ENCODE data around the gene EFTUD2. TPM values are rescaled to one million over a fixed set of nuclear protein-coding genes. Genes with fewer than 3 reads are reported as not detected.

EFTUD2 gene
- total and polyA plus RNA-seq, 2 donors, result 44.0 to 65.8 TPM

DNA sequence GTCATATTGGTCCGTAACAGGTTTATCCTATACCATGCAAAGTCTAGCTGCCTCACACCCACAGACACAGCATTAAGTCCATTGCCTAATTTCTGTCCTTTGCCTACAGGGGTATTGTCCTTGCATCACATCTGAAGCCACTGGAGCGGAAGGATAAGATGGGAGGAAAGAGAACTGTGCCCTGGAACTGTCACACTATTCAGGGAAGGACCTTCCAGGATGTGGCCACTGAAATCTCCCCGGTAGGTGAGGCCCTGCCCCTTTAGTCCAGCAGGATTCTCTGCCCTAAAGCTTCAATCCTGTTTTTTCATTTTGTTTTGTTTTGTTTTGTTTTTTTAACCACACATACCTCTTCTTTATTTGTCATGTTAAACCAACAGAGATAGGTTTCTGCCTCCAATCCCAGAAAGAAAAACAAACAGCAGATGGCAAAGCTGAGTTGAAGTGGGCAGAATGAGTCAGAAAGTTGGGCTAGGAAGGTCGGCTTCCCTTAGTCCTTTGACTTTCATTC lies 2.2 kb upstream of the EFTUD2 start:
- H3K4me3 ChIP-seq (ENCODE audit: low read length in 2 of 2), result no peak overlapping the region
- DNase-seq (ENCODE audit: low read depth in 6 of 9, low spot score in 9 of 9), result no peak
- H3K9me3 ChIP-seq (ENCODE audit: control insufficient read depth in 2 of 2, insufficient read depth in 1 of 2, low read length in 1 of 2), result no peaks in the 10 kb centered on the region
- no peaks in the 10 kb centered on the region for H3K36me3 ChIP-seq (ENCODE audit: control insufficient read depth in 2 of 2, insufficient read depth in 2 of 2, low read length in 1 of 2)
- 97% methylated on average over 4 of the region's 4 CpGs for WGBS
- peaks cover 0 to 29% of the 10 kb centered on the region in 2 donors for H3K27me3 ChIP-seq (ENCODE audit: control insufficient read depth in 2 of 2, insufficient read depth in 1 of 2, low read length in 1 of 2)
- H3K4me1 ChIP-seq (ENCODE audit: control insufficient read depth in 2 of 2, insufficient read depth in 2 of 2, low read length in 2 of 2), result peaks cover 7 to 11% of the 10 kb centered on the region in 2 donors
- H3K27ac ChIP-seq (ENCODE audit: low read depth in 1 of 2, low read length in 1 of 2), result no peak overlapping the region

- no peaks in the 10 kb centered on the region for H3K9me3 ChIP-seq (ENCODE audit: control insufficient read depth in 2 of 2, insufficient read depth in 1 of 2, low read length in 1 of 2)
- DNase-seq (ENCODE audit: low read depth in 6 of 9, low spot score in 9 of 9), result no peak
- H3K4me3 ChIP-seq (ENCODE audit: low read length in 2 of 2), result no peak overlapping the region
- 75% methylated on average over 3 of the region's 3 CpGs for WGBS
- no peak overlapping the region for H3K27ac ChIP-seq (ENCODE audit: low read depth in 1 of 2, low read length in 1 of 2)
- H3K27me3 ChIP-seq (ENCODE audit: control insufficient read depth in 2 of 2, insufficient read depth in 1 of 2, low read length in 1 of 2), result peaks cover 0 to 26% of the 10 kb centered on the region in 2 donors
- H3K4me1 ChIP-seq (ENCODE audit: control insufficient read depth in 2 of 2, insufficient read depth in 2 of 2, low read length in 2 of 2), result peaks cover 7 to 11% of the 10 kb centered on the region in 2 donors
- no peaks in the 10 kb centered on the region for H3K36me3 ChIP-seq (ENCODE audit: control insufficient read depth in 2 of 2, insufficient read depth in 2 of 2, low read length in 1 of 2)
Measured at GRCh38 chr17:44900894-44901293, 1.6 kb upstream of the EFTUD2 start.

GRCh38 chr17:44898768-44899073 lies 524 bp downstream of the EFTUD2 start:
- Histone ChIP-seq H3K36me3 (ENCODE audit: control insufficient read depth in 2 of 2, insufficient read depth in 2 of 2, low read length in 1 of 2) (peaks cover 4 to 10% of the 10 kb centered on the region in 2 donors), H3K4me1 (ENCODE audit: control insufficient read depth in 2 of 2, insufficient read depth in 2 of 2, low read length in 2 of 2) (peaks cover 7 to 11% of the 10 kb centered on the region in 2 donors), H3K27me3 (ENCODE audit: control insufficient read depth in 2 of 2, insufficient read depth in 1 of 2, low read length in 1 of 2) (peaks cover 0 to 21% of the 10 kb centered on the region in 2 donors), H3K4me3 (ENCODE audit: low read length in 2 of 2) (peak overlapping the region; percentile 60 to 63), H3K27ac (ENCODE audit: low read depth in 1 of 2, low read length in 1 of 2) (peak overlapping the region; percentile 87 to 96), H3K9me3 (ENCODE audit: control insufficient read depth in 2 of 2, insufficient read depth in 1 of 2, low read length in 1 of 2) (no peaks in the 10 kb centered on the region)
- DNase-seq (ENCODE audit: low read depth in 6 of 9, low spot score in 9 of 9), result no peak
- under 1% methylated on average over 7 of the region's 7 CpGs for WGBS

DNA sequence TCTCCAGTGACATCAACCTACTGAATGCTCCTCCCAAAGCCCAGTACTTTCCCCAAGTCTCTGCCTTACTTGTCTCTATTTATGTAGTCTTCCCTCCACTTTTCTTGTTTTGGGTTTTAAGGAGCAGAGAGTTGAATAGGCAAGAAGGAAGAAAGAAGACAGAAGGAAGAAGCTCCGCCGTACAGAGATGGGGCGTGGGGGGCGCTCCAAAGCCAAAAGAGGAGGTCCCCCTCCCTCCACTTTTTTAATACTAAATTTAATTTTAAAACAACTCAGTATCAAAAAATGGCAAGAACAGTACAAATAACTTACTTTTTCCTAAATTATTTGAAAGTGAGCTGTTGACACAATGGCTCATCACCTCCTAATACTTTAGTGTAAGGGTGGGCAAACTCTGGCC lies 4.6 kb downstream of the EFTUD2 start:
- no peaks in the 10 kb centered on the region for H3K27me3 ChIP-seq (ENCODE audit: control insufficient read depth in 2 of 2, insufficient read depth in 1 of 2, low read length in 1 of 2)
- peaks cover 3 to 5% of the 10 kb centered on the region in 2 donors for H3K4me1 ChIP-seq (ENCODE audit: control insufficient read depth in 2 of 2, insufficient read depth in 2 of 2, low read length in 2 of 2)
- WGBS, result over 99% methylated on average over 4 of the region's 4 CpGs
- no peak overlapping the region for H3K4me3 ChIP-seq (ENCODE audit: low read length in 2 of 2)
- H3K9me3 ChIP-seq (ENCODE audit: control insufficient read depth in 2 of 2, insufficient read depth in 1 of 2, low read length in 1 of 2), result no peaks in the 10 kb centered on the region
- H3K27ac ChIP-seq (ENCODE audit: low read depth in 1 of 2, low read length in 1 of 2), result no peak overlapping the region
- DNase-seq (ENCODE audit: low read depth in 6 of 9, low spot score in 9 of 9), result no peak
- peaks cover 20 to 23% of the 10 kb centered on the region in 2 donors for H3K36me3 ChIP-seq (ENCODE audit: control insufficient read depth in 2 of 2, insufficient read depth in 2 of 2, low read length in 1 of 2)

GRCh38 chr17:44892250-44892649 lies 7.0 kb downstream of the EFTUD2 start:
- DNase-seq (ENCODE audit: low read depth in 6 of 9, low spot score in 9 of 9), result no peak
- Histone ChIP-seq H3K4me3 (ENCODE audit: low read length in 2 of 2) (no peak overlapping the region), H3K36me3 (ENCODE audit: control insufficient read depth in 2 of 2, insufficient read depth in 2 of 2, low read length in 1 of 2) (peaks cover 20 to 34% of the 10 kb centered on the region in 2 donors), H3K27ac (ENCODE audit: low read depth in 1 of 2, low read length in 1 of 2) (no peak overlapping the region), H3K27me3 (ENCODE audit: control insufficient read depth in 2 of 2, insufficient read depth in 1 of 2, low read length in 1 of 2) (no peaks in the 10 kb centered on the region), H3K4me1 (ENCODE audit: control insufficient read depth in 2 of 2, insufficient read depth in 2 of 2, low read length in 2 of 2) (peaks cover 13 to 17% of the 10 kb centered on the region in 2 donors), H3K9me3 (ENCODE audit: control insufficient read depth in 2 of 2, insufficient read depth in 1 of 2, low read length in 1 of 2) (no peaks in the 10 kb centered on the region)

DNA sequence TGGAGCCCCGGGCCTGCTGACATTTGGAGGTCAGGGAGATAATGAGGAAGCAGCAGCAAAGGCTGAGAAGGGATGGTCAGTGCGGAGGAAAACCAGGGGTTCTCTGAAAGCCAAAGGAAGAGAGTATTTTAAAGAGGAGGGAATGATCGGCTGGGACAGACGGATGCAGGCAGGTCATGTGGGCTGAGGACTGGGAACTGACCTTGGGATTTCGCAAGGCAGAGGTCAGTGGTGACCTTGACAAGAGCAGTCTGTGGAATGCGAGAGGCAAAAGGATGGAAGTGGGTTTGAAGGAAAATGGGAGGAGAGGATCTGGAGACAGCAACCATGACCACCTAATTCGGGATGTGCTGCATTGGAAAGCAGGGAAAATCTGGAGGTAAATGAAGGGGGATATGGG lies 10.2 kb downstream of the EFTUD2 start:
- Histone ChIP-seq H3K4me1 (ENCODE audit: control insufficient read depth in 2 of 2, insufficient read depth in 2 of 2, low read length in 2 of 2) (peaks cover 13 to 17% of the 10 kb centered on the region in 2 donors), H3K36me3 (ENCODE audit: control insufficient read depth in 2 of 2, insufficient read depth in 2 of 2, low read length in 1 of 2) (peaks cover 36 to 53% of the 10 kb centered on the region in 2 donors)

GRCh38 chr17:44887971-44888954 lies 11.0 kb downstream of the EFTUD2 start:
- Histone ChIP-seq H3K4me3 (ENCODE audit: low read length in 2 of 2) (no peak overlapping the region), H3K27me3 (ENCODE audit: control insufficient read depth in 2 of 2, insufficient read depth in 1 of 2, low read length in 1 of 2) (no peaks in the 10 kb centered on the region), H3K9me3 (ENCODE audit: control insufficient read depth in 2 of 2, insufficient read depth in 1 of 2, low read length in 1 of 2) (no peaks in the 10 kb centered on the region), H3K4me1 (ENCODE audit: control insufficient read depth in 2 of 2, insufficient read depth in 2 of 2, low read length in 2 of 2) (peaks cover 13 to 17% of the 10 kb centered on the region in 2 donors), H3K36me3 (ENCODE audit: control insufficient read depth in 2 of 2, insufficient read depth in 2 of 2, low read length in 1 of 2) (peaks cover 35 to 54% of the 10 kb centered on the region in 2 donors), H3K27ac (ENCODE audit: low read depth in 1 of 2, low read length in 1 of 2) (peak overlapping the region; percentile 68 to 69)
- WGBS, result 25% methylated on average over 10 of the region's 10 CpGs
- peak in 1 of 9 donors; percentile 40 for DNase-seq (ENCODE audit: low read depth in 6 of 9, low spot score in 9 of 9)

More for the DNA sequence above, 10.2 kb downstream of the EFTUD2 start:
- WGBS, result 93% methylated on average over 7 of the region's 7 CpGs
- DNase-seq (ENCODE audit: low read depth in 6 of 9, low spot score in 9 of 9), result no peak
- no peaks in the 10 kb centered on the region for H3K9me3 ChIP-seq (ENCODE audit: control insufficient read depth in 2 of 2, insufficient read depth in 1 of 2, low read length in 1 of 2)
- no peak overlapping the region for H3K27ac ChIP-seq (ENCODE audit: low read depth in 1 of 2, low read length in 1 of 2)
- no peaks in the 10 kb centered on the region for H3K27me3 ChIP-seq (ENCODE audit: control insufficient read depth in 2 of 2, insufficient read depth in 1 of 2, low read length in 1 of 2)
- H3K4me3 ChIP-seq (ENCODE audit: low read length in 2 of 2), result no peak overlapping the region

DNA sequence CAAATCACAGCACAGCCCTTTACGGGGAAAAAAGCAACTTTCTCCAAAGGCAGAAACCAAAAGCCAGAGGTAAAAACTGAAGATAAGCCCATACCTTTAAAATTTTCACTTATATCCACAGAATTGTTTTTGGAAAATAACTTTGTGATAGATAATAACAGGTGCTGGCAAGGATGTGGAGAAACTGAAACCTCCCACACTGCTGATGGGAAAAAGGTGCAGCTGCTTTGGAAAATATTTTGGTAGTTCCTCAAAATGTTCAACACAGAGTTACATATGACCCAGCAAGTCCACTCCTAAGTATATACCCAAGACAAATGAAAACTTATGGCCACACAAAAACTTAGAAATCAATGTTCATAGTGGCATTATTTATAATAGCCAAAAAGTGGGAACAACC lies 12.2 kb downstream of the EFTUD2 start:
- H3K27ac ChIP-seq (ENCODE audit: low read depth in 1 of 2, low read length in 1 of 2), result no peak overlapping the region
- H3K27me3 ChIP-seq (ENCODE audit: control insufficient read depth in 2 of 2, insufficient read depth in 1 of 2, low read length in 1 of 2), result no peaks in the 10 kb centered on the region
- peaks cover 13 to 17% of the 10 kb centered on the region in 2 donors for H3K4me1 ChIP-seq (ENCODE audit: control insufficient read depth in 2 of 2, insufficient read depth in 2 of 2, low read length in 2 of 2)
- WGBS, result 92% methylated on average over 1 of the region's 1 CpG
- no peaks in the 10 kb centered on the region for H3K9me3 ChIP-seq (ENCODE audit: control insufficient read depth in 2 of 2, insufficient read depth in 1 of 2, low read length in 1 of 2)
- DNase-seq (ENCODE audit: low read depth in 6 of 9, low spot score in 9 of 9), result no peak
- H3K36me3 ChIP-seq (ENCODE audit: control insufficient read depth in 2 of 2, insufficient read depth in 2 of 2, low read length in 1 of 2), result peaks cover 35 to 55% of the 10 kb centered on the region in 2 donors
- no peak overlapping the region for H3K4me3 ChIP-seq (ENCODE audit: low read length in 2 of 2)

GRCh38 chr17:44884941-44885340 lies 14.3 kb downstream of the EFTUD2 start:
- Histone ChIP-seq H3K27ac (ENCODE audit: low read depth in 1 of 2, low read length in 1 of 2) (no peak overlapping the region), H3K4me3 (ENCODE audit: low read length in 2 of 2) (no peak overlapping the region), H3K9me3 (ENCODE audit: control insufficient read depth in 2 of 2, insufficient read depth in 1 of 2, low read length in 1 of 2) (no peaks in the 10 kb centered on the region), H3K36me3 (ENCODE audit: control insufficient read depth in 2 of 2, insufficient read depth in 2 of 2, low read length in 1 of 2) (peaks cover 47 to 71% of the 10 kb centered on the region in 2 donors), H3K4me1 (ENCODE audit: control insufficient read depth in 2 of 2, insufficient read depth in 2 of 2, low read length in 2 of 2) (peaks cover 13 to 17% of the 10 kb centered on the region in 2 donors), H3K27me3 (ENCODE audit: control insufficient read depth in 2 of 2, insufficient read depth in 1 of 2, low read length in 1 of 2) (no peaks in the 10 kb centered on the region)
- no peak for DNase-seq (ENCODE audit: low read depth in 6 of 9, low spot score in 9 of 9)
- WGBS, result 98% methylated on average over 2 of the region's 2 CpGs

Measured in thymus (tissue), 11 donors.